Activated CD4-positive, CD25-positive, alpha-beta regulatory T cell treated with anti-CD3 and anti-CD28 coated beads, Interleukin-2, amount 50 U/mL, for 72 hours (primary cell): ENCODE results near the gene MAP4K2.
"Not testable (repeated sequence)": the region's sequence is repeated elsewhere in the genome, so short reads cannot be mapped to it uniquely, and the experiment has no call there.

Experiments used
- DNase-seq: peaks from one replicate; pipeline ENCODE4 v3.0.0; 2021

Gene MAP4K2

DNA sequence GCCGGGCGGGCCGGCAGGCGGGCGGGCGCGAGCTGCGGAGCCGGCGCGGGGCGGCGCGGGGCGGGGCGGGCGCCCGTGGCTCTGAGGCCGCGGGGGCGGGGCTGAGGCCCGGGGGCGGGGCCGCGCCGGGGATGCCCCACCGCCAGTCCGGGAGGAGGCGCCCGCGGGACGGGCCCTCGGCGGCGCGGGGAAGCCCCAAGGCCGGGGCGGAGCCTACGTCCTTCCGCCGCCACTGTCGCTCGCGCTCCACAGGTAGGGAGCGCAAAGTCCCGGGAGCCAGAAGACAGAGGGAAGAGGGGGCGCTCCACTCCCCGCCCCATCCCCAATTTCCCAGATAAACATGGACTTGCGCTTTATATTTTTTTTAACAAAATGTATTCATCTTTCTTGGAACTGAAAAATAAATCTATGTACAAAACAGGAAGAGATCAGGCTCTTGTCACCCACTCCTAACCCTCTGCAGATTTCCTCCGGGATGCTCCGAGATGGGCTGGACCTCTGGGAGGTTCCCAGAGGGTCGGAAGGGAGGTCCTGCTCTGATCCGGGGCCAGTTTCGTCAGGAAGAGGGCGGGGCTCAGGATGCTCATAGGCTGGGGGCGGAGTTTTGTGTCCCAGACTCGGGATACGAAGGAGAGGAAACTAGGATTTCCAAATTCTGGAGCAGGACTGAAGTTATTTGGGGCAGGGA, at the start of gene MAP4K2:
Gene MAP4K2, minus strand, starts transcription at position 57 of the 688 bp plus-strand sequence. CDS start 65 bp downstream, outside the sequence.
- DNase-seq, result peak; percentile 92

DNA sequence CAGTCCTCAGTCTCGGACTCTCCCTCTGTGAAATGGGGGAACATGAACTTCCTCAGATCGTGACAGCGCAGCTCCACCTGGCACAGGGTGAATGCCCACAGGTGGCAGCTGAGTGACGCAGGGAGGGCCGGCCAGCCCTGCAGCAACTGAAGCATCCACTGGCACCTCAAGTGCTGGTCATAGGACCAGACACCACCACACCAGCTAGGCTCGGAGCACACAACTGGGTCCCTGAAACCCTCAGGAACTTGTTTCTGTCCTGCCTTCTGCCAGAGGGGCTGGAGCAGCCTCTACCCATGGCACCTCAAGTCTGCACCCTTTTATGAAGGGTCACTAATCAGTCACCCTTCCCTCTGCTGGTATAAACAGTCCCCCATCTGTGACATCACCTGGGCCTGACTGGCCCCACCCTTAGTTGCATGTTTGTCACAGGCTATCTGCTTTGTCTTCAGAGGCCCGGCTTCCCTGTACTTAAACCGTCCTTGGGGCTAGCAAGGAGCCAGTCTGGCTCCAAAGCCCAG, 48.9 kb upstream of the MAP4K2 start:
- no peak for DNase-seq

DNA sequence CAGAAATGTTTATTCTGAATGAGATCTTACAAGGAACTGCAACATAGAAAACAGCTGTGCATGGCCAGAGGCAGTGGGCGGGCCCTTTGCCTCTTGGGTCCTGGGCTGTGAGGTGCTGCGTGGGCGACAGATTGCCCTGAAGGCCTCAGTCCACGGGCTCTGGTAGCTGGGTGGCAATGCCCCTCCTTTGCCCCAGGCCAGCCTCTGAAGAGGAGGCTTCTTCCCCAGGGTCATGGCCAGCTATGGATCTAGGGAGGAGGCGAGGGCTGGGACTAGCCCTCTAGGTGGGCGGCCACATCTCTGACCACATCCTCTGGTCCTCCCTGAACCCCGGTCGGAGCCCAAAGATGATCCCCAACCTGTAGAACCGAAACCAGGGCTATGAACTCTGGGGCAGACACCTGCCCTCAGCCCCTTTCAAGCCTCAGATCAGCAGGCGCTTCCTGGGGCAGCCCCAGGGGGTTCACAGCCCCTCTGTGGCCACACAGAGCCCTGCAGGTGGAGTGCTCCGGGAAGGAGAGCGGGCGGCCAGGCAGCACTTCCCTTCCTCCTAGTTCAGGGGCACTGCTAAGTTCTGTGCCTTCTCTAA, 48.1 kb upstream of the MAP4K2 start:
- DNase-seq, result peak; percentile 66

DNA sequence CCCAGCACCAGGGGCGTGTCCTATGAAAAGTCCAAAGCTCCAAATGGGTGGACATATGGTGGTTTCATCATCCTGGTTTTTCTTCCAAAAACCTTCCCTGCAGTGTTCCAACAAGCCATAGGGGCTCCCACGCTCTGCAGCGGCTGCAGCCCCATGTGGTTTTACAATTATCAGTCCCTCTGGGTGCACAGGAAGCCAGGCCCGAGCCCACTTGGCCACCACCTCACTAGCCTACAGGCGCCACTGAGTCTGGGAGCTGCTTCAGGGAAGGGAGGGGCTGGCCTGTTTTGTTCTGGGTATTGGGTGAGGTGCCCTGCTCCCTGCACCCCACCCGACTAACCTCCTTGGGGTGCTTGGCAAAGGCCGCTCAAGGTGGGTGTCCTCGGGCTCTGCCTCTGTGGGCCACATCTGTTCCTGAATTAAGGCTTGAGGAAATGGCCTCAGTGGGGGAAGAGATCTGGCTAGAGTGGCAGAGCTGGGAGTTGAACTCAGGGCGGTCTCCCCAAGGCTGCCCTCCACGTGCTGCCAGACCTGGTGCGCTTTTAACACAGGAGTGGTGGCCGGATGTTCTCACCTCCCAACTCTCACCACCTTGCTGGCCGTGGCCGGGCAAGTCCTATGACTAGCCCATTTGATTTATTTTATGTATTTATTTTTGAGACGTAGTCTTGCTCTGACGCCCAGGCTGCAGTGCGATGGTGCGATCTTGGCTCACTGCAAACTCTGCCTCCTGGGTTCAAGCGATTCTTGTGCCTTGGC, 46.8 kb upstream of the MAP4K2 start:
- DNase-seq, result no peak

DNA sequence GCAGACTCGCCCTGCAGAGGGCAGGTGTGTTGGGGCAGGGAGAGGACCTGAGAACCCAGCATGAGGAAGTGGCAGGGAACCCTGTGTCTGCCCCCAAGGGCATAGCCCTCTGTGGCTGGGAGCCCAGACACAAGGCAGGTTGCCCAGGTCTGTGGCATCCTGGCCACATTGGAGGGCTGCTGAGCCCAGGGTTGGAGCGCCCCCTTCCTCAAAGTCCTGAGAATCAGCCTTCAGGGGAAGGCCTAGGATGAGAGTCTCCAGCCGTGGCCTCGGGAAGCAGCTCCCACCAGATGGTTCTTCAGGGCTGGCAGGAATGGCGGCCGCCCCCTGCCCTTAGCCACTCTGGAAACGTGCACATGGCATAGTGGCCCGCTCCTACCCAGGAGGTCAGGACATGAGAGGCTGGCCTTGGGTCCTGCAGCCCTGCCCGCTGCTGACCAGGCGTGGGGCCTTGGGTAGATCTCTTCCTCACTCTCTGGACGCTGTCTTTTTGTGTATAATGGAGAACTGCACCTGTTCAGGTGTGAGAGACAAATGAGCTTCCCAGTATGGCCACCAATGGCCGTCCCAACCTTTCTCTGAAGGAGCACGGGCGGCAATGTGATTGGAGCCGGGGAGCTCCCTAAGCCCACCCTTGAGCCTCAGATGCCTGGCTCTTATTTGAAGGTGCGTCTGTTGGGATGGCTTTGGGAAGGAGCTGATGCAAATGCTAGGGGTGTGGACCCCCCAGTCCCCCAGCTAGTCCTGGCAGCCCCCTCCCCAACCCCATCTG, 46.0 kb upstream of the MAP4K2 start:
- DNase-seq, result no peak

DNA sequence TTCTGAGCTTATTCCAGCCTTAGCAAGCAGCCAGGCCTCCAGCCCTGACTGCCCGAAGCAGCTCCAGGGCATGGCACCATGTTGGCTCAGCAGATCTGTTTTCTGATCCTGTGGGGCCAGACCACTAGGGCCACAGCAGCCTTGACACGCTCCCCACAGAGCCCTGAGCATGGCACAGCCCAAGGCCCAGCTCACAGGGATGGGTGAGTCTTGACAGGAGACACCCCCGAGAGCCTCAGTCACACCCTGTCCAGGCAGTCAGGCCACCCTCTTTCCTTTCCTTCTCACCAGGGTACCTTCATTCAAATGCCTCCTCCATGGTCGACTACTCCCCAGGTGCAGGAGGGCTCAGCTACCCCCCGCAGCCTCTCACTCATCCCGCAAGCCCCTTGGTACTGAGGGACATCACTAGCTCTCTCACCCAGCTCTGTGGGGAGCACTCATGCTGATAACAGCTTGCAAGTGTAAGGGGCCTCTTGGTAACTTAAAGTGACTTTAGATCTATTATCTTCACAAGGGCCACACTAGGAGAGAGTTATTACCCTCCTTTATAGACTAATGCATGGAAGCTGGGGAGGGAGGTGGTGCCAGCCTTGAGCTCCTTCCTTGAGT, 45.3 kb upstream of the MAP4K2 start:
- DNase-seq, result no peak

DNA sequence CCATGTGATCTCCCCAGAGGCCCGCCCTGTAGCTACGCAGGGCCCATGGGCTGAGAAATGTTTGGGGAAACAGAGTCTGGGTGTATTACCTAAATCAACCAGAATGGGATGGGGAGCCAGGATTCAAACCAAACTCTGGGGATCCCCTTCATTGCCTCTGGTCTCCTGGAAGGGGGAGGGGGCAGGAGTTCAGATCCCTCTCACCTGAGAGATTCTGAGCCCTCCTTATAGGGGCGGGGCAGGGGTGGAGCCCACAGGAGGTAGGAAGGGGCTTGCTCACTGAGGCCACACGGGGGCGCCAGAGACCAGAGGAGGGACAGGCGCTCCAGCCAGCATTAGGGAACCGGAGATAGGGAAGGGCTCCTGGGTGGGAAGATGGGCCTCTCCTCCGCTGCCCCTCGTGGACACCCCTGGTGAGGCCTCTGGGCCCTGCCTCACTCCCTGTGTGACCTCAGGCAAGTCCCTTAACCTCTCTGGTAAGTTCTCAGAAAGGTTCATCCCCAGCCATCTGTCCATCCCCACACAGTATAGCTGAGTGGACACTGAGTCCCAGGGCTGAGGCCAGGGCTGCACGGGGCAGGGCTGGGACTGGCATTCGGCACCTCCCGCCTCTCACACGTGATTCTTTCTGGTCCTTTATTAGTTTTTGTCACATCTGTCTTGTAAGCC, 44.1 kb upstream of the MAP4K2 start:
- peak; percentile 97 for DNase-seq

DNA sequence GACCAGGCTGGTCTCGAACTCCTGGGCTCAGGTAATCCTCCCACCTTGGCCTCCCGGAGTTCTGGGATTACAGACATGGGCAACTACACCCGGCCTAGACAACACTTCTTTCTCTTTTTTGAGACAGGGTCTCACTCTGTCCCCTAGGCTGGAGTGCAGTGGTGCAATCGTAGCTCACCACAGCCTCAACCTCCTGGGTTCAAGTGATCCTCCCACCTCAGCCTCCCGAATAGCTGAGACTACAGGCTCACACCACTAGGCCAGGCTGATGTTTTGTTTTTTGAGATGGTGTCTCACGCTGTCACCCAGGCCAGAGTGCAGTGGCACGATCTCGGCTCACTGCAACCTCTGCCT, 42.7 kb upstream of the MAP4K2 start:
- DNase-seq, result not testable (repeated sequence)

DNA sequence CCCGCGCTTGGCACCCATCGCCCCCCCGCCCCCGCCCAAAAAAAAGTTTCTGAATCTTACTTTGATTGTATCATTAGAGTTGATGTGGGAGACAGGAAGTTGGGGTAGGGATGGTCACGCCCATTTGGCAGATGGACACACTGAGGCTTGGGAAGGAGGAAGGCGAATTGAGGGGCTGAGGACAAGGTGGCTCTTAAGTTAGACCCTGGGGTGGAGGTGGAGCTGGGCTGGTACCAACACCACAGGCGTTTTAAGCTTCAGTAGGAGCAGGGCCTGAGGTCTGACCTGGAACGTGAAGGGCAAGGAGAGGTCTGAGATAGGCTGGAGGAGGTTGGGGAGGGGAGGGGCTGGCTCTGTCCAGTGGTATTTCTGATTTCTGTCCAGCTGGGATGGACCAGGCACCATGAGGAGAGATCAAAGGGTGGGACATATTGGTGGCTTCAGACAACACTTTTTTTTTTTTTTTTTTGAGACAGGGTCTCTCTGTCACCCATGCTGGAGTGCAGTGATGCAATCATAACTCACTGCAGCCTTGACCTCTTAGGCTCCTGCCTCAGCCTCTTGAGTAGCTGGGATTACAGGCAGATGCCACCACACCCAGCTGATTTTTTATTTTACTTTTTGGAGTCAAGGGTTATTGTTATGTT, 42.2 kb upstream of the MAP4K2 start:
- DNase-seq, result no peak

DNA sequence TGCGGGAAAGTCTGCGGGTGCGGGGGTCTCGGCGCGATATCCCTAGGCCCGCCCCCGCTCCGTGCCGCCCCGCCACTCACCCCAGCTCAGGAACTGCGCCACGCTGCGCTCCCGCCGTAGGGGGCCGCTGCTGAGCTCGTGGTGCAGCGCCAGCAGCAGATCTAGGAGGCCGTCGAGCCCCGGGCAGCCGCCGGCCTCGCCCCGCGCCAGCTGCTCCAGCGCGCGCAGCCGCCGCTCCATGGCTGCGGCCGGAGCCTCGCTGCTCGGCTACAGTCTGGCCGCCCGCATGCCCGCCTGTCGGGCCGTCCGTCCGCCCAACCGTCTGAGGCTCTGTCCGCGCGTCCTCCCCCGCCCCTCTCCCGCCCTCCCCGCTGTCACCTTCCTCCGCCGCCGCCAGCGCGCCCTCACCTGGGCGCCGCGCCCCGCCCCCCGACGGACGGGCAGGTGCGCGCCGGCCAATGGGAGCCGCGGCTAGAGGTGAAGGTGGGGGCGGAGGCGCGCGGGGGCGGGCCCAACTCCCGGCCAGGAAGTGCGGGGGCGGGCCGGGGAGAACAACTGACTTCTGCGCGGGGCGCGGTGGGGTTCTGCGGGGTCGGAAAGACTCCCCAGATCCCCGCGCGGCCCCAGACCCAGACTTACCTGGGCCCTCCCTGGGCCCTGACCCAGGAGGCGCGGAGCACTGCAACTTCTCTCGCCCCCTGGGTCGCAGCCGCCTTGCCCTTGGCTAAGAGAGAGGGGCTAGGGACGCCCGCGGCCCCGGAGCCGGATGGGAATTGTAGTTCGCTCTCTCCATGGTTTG, 41.5 kb upstream of the MAP4K2 start, which contains the start of gene CDC42BPG:
Gene CDC42BPG, minus strand, starts transcription at position 324 of the 799 bp plus-strand sequence. Its CDS starts 84 bp downstream, at position 240.
- peak; percentile 62 for DNase-seq

DNA sequence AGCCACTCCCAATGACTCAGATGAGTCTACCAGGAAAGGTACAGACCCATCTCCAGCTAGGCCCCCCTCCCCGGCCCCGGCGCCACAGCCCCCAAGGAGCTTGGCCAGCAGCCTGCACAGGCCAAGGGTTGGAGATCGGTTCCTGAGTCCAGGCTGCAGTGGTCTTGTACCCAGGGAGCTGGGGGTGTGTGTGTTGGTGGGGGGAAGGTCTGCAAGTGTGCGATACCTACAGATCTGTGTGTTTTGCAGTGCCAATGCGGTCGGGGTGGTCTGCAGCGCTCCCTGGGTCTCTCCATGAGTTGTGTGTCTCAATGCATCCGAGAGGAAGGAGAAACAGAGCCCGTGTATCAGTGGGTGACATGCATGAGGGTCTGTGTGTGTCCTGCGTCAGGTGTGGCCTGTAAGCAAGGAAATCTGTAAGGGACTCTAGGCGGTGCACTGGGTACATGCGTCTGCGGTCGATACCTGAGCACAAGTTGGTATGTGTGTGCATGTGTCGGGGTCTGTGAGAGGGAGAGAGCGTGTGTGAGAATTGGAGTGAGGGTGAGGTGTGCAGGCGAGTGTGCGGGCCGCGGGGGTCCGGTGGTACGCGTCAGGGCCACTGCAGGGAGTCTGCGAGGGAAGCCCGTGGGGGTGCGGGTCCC, 40.8 kb upstream of the MAP4K2 start:
- no peak for DNase-seq

DNA sequence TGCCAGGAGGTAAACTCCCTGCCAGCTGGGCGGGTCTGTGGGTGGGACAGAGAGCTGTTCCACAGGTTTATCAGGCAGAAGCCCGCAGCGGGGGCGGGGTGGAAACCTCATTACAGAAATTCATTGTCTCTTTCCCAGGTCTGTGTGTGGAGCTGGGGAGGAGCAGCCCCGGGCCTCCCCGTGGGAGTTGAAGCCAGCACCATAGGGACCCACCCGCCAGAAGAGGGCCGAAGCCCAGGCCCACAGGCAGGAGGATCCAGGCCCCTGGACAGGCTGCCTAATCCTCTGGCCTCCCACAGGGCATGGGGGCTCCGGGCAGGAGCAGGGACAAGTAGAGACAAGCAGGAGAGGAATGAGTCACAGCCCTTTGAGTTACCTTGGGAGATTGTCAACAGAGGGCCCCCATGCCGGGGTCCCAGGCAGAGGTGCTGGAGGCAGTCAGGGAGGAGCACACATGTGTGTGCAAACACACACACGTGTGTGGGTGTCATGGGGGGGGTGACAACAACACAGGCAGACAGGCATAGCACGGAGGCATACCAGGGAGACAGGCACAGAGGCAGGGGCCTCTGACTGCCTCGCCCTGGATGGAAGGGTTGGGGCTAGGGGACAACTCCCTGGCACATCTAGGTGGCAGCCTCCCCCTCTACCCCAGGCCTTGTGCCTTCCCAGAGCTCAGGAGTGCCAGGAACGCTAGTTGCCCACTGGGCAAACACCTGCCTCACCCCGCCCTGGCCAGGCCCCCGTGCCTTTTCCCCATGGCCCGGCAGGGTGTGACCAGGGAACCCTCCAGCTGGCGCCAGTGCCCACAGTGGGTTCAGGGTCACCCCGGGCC, 40.1 kb upstream of the MAP4K2 start:
- DNase-seq, result no peak

DNA sequence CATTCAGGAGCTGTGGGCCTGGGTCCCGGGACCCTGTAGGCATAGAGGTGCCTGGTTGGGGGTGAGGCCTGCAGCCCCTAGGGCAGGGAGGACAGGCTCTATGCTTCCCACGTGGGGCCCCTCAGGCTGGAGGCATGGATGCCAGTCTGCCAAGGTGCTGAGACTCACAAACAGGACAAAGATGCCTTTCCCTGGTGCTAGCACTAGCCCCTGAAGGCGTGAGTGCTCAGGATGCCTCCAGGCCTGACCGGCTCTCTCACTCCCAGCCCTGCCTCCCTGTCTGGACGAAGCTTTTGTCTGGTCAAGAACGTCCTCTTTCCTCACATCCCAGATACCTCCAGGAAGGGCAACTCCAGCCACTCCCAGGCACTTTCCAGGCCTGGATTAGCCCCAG, 39.3 kb upstream of the MAP4K2 start:
- DNase-seq, result no peak

DNA sequence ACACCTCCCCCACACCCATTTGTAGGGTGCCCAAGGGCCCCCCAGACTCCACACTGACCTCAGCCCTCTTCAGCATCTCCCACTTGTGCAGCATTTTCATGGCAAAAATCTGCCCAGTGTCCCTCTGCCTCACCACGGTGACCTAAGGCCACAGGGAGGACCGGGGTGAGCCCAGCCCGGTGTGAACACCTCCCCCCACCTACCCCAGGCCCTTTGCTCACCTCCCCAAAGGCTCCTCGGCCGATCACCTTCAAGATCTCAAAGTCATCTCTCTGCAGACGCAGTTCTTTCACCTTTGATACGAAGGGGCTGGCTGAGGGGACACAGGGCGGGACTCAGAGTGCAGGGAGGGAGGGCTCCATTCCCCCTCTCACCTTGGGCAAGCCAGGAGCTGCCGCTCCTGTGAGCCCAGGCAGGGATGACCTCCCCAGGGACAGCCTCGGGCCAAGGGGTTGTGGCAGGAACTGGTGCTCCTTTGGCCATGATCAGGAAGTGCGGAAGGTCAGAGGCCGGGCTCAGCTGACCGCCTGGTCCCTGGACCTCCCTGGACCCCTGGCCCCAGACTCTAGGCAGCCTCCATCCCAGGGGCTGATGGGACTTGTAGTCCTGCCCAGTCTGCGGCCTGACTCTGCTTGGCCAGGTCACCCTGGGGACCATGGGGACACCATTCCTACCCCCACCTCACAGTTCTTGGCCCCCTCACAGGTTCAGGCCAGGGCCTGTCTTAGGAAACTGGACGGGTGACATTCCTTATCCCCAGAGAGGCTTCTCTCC, 38.8 kb upstream of the MAP4K2 start:
- no peak for DNase-seq

DNA sequence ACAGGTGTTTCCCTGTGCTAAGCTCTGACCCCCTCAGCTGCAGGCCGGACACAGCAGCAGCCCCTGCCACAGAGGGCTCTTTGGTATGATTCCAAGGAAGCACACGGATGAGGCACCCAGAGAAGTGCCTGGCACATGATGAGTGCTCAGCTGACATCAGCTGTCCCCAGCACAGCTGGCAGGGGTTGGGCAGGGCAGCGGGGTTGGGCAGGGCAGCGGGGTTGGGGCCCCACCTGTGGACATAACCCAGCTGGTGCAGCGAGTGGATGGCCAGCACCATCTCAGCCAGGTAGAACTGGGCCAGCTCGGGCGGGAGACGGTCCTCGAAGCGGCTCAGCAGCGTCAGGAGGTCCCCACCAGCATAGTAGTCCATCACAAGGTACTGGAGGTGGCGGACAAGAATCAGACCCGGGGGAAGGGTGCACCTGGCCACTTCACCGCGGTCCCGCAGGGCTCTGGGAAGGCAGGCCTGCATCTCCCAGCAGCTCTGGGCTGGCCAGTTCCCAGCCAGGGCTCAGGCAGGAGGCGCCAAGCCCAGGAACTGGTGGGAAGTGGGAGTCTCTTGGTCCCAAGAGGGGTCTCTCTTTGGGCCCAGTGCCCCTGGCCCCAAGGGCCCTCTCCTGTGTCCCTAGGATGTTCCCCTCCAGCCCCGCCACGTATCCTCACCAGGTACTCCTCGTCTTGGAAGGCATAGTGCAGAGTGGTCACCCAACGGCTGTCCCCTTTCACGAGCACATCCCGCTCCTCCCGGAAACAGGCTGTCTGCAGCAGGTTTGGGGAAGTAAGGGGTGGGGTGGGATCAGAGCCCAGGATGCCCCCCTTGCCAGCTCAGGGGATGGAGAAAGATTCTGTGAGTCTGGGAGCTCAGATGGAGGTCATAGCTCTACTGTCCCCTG, 37.1 kb upstream of the MAP4K2 start:
- DNase-seq, result no peak

DNA sequence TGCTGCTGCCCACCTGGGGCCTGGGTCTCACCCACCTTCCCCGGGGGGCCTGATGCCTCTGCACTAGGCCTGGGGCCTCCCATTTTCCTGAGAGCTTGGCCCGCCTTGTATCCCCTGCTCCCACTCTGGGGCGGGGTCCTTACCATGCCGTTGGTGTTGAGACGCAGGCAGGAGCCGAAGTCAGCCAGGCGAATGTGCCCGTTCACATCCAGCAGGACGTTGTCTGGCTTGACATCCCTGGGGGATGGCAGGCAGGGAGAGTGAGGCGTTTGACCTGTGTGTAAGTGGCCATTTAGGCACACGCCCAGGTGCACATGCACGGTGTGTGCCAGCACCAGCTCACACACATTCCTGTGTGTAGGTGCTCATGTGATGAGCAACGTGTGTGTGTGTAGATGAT, 36.3 kb upstream of the MAP4K2 start:
- DNase-seq, result no peak
